ENCODE data around the gene ZNF648. TPM values are rescaled to one million over a fixed set of nuclear protein-coding genes. Genes with fewer than 3 reads are reported as not detected.

Gene ZNF648
- total and polyA plus RNA-seq, 2 of the 4 experiments (the other 2 are of a cell fraction), result not detected

GRCh38 chr1:182056601-182057366 is 4.7 kb downstream of the ZNF648 start:
- POLR2A ChIA-PET (ENCODE audit: unreplicated experiment), result no interaction called here
- Histone ChIP-seq H3K27ac (ENCODE audit: insufficient read depth, low read length) (no peak overlapping the region), H2BK120ac (ENCODE audit: low read depth, low read length) (no peak overlapping the region), H3K4me1 (ENCODE audit: control insufficient read depth, insufficient read depth, low read length) (no peaks in the 10 kb centered on the region), H3K56ac (ENCODE audit: extremely low read depth, insufficient read depth, low read length) (no peak overlapping the region), H3K36me3 (ENCODE audit: control insufficient read depth, insufficient read depth, low read length) (no peaks in the 10 kb centered on the region), H4K8ac (ENCODE audit: low read depth in 2 of 2, low read length in 2 of 2) (no peak overlapping the region), H4K91ac (ENCODE audit: insufficient read depth, low read depth, low read length) (no peak overlapping the region), H2BK5ac (ENCODE audit: low read depth, low read length, poor library complexity, severe bottlenecking) (no peak overlapping the region), H3K9me3 (ENCODE audit: control insufficient read depth, insufficient read depth, low read length) (peaks cover 4% of the 10 kb centered on the region), H4K20me1 (ENCODE audit: insufficient read depth, low read length) (no peaks in the 10 kb centered on the region), H3K9me1 (ENCODE audit: insufficient read depth, low read length) (no peaks in the 10 kb centered on the region), H2BK15ac (ENCODE audit: low read depth, low read length) (no peak overlapping the region), H3K4me3 (ENCODE audit: insufficient read depth, low read depth, low read length) (no peak overlapping the region), H4K5ac (ENCODE audit: low read depth, low read length) (no peak overlapping the region), H3K18ac (ENCODE audit: low read depth, low read length) (no peak overlapping the region), H2BK20ac (ENCODE audit: low read depth, low read length) (no peak overlapping the region), H3K4me2 (ENCODE audit: low read depth, low read length) (no peak overlapping the region), H3K79me1 (ENCODE audit: low read depth in 1 of 2, low read length in 2 of 2) (no peaks in the 10 kb centered on the region), H3K14ac (replicated peaks; ENCODE audit: low read depth, low read length) (no peak overlapping the region), H3K4ac (ENCODE audit: low read depth, low read length) (no peak overlapping the region), H3K23ac (ENCODE audit: low read depth, low read length) (no peak overlapping the region), H3K27me3 (ENCODE audit: control insufficient read depth, insufficient read depth, low read length) (no peaks in the 10 kb centered on the region), H2AFZ (replicated peaks; ENCODE audit: low read length, poor library complexity) (no peak overlapping the region), H2AK5ac (ENCODE audit: low read depth, low read length) (no peak overlapping the region), H2AK9ac (replicated peaks; ENCODE audit: low read depth, low read length, poor library complexity) (no peak overlapping the region), H3K9ac (ENCODE audit: low read depth, low read length) (no peak overlapping the region)
- intact Hi-C loops (cut with micrococcal nuclease), result no loop called here
- no peak for ATAC-seq (ENCODE audit: low read depth)
- no peak for DNase-seq
- BruUV-seq (replicated peaks), result no TSS peak
- 16% methylated on average over 26 of the region's 80 CpGs; no CpG with 5 or more reads in 1 of the 2 experiments for WGBS, 2 experiments (ENCODE audit: extremely low coverage in 2 of 2, insufficient read length in 1 of 2)
- TF ChIP-seq SMC3 (IDR thresholded peaks at IDR 0.05; ENCODE audit: low read depth, low read length) (no peak), USF2 (IDR thresholded peaks at IDR 0.05; ENCODE audit: low read depth, low read length) (no peak), RFX5 (IDR thresholded peaks at IDR 0.05; ENCODE audit: low read depth, low read length) (no peak), CEBPB (IDR thresholded peaks at IDR 0.05; ENCODE audit: low read depth, low read length) (no peak), CHD1 (IDR thresholded peaks at IDR 0.05; ENCODE audit: low read depth, low read length) (no peak), MAFK (IDR thresholded peaks at IDR 0.05; ENCODE audit: low read depth, low read length) (no peak)
- CTCF ChIA-PET, result no interaction called here
- in situ Hi-C loops (cut with MboI; ENCODE audit: low sequenced_read_pairs), result loop anchor here (25.0 kb wide), 1 partner anchor 844 kb away; no protein-coding TSS in a partner anchor
- dilution Hi-C loops (cut with HindIII; ENCODE audit: low sequenced_read_pairs, unreplicated experiment), result no loop called here
